Mammary epithelial cell (primary cell): ENCODE data around the gene ASB2.

Experiments used
- EZH2 ChIP-seq: IDR thresholded peaks from 2 replicates; pipeline ENCODE4 v1.6.1; 2012; ENCODE audit warnings: low read length, inconsistent platforms, borderline replicate concordance
- TF ChIP-seq, protein P1 (sequence below), 2 donors: IDR thresholded peaks in 1 of 2; conservative IDR thresholded peaks in 1 of 2; 2 replicates each; pipeline ENCODE4 v1.5.1; 2011 to 2012; ENCODE audit warnings: inconsistent platforms in 2 of 2, low read length in 2 of 2, mild to moderate bottlenecking in 2 of 2, control low read depth in 1 of 2, low read depth in 1 of 2; ENCODE audit not compliant: insufficient read depth in 1 of 2; ENCODE audit errors: extremely low read depth in 1 of 2

DNA sequence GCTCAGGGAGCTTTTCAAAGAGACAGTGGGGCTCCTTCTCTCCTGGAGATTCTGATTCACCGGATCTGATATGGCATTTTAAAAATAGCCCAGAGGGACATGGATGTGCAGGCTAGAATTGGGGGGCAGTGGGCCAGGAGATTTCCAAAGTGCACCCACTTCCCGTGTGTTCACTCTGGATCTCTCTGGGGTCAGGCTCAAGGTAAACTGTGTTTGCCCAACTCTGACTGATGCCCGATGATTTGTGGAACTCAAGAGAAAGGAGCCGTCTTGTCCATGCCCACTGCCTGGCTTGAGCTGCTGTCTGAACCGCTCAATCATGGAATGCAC, 31.3 kb downstream of the ASB2 start:
- TF ChIP-seq, protein P1, sequence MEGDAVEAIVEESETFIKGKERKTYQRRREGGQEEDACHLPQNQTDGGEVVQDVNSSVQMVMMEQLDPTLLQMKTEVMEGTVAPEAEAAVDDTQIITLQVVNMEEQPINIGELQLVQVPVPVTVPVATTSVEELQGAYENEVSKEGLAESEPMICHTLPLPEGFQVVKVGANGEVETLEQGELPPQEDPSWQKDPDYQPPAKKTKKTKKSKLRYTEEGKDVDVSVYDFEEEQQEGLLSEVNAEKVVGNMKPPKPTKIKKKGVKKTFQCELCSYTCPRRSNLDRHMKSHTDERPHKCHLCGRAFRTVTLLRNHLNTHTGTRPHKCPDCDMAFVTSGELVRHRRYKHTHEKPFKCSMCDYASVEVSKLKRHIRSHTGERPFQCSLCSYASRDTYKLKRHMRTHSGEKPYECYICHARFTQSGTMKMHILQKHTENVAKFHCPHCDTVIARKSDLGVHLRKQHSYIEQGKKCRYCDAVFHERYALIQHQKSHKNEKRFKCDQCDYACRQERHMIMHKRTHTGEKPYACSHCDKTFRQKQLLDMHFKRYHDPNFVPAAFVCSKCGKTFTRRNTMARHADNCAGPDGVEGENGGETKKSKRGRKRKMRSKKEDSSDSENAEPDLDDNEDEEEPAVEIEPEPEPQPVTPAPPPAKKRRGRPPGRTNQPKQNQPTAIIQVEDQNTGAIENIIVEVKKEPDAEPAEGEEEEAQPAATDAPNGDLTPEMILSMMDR (conservative IDR thresholded peaks at IDR 0.05 in 1 of 2, IDR thresholded peaks at IDR 0.05 in 1 of 2; ENCODE audit: extremely low read depth in 1 of 2, insufficient read depth in 1 of 2, low read depth in 1 of 2, low read length in 2 of 2): no peak
- no peak for TF ChIP-seq EZH2
